Neural progenitor cell (in vitro differentiated cells): Measurements from ENCODE around the gene CHCHD6.

ENCODE experiments used
- CTCF ChIP-seq: fragments of 200-600 bp; sonication (generic); IDR thresholded peaks from 2 replicates; pipeline ENCODE4 v1.5.1; 2017; ENCODE audit warnings: antibody characterized with exemption, mild to moderate bottlenecking
- EZH2 ChIP-seq: fragments of 200-600 bp; sonication (generic); IDR thresholded peaks from 2 replicates; pipeline ENCODE4 v1.6.1; 2017; ENCODE audit warnings: antibody characterized with exemption, mild to moderate bottlenecking, moderate library complexity

DNA sequence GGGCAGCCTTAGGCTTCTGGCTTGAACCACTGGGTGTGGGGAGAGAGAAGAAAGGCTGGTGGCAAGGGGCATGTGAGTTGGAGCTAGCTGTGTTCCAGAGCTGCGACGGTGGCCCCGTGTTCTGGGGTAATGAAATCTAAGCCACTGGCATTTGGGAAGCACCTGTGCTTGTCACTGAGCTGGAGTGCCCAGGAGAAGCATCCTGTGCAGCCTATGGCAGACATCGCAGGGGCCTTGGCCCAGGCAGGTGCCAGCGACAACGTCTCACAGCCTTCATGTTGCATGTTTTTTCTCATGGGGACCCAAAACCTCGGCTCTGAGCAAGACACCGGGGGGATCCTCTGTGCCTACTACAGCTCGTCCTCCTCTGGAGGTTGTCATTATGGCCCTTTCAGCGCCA is 187.8 kb downstream of the CHCHD6 start:
- TF ChIP-seq CTCF (no peak), EZH2 (no peak)
